H9 (cell line): Measurements from ENCODE around the gene PTTG1IP. TPM values are rescaled to one million over a fixed set of nuclear protein-coding genes. Genes with fewer than 3 reads are reported as not detected.

Experiments
- DNase-seq: peaks from one replicate; pipeline ENCODE4 v3.0.0-alpha.2; 2017
- H2AFZ ChIP-seq: one replicate; pipeline ENCODE4 v1.6.1; 2013; ENCODE audit warnings: mild to moderate bottlenecking, low read length, control low read depth, moderate library complexity
- H2AK5ac ChIP-seq: 2 replicates; pipeline ENCODE4 v1.6.1; 2013; ENCODE audit warnings: low read length, control low read depth, mixed read lengths; ENCODE audit not compliant: insufficient read length
- H2BK120ac ChIP-seq: one replicate; pipeline ENCODE4 v1.6.1; 2013; ENCODE audit warnings: low read depth, mild to moderate bottlenecking, low read length, control low read depth, inconsistent platforms; ENCODE audit not compliant: poor library complexity, severe bottlenecking
- H2BK12ac ChIP-seq: 2 replicates; pipeline ENCODE4 v1.6.1; 2013; ENCODE audit warnings: low read length, control low read depth, mixed read lengths, low read depth; ENCODE audit not compliant: insufficient read length
- H2BK15ac ChIP-seq: 2 replicates; pipeline ENCODE4 v1.6.1; 2013; ENCODE audit warnings: low read depth, low read length, control low read depth
- H2BK20ac ChIP-seq: one replicate; pipeline ENCODE4 v1.6.1; 2013; ENCODE audit warnings: low read depth, mild to moderate bottlenecking, low read length, control low read depth, inconsistent platforms; ENCODE audit not compliant: poor library complexity, severe bottlenecking
- H2BK5ac ChIP-seq: 2 replicates; pipeline ENCODE4 v1.6.1; 2013; ENCODE audit warnings: low read length, control low read depth, mixed read lengths; ENCODE audit not compliant: insufficient read length
- H3K14ac ChIP-seq: 2 replicates; pipeline ENCODE4 v1.6.1; 2013; ENCODE audit warnings: low read length, control low read depth; ENCODE audit not compliant: insufficient read depth
- H3K18ac ChIP-seq: 2 replicates; pipeline ENCODE4 v1.6.1; 2013; ENCODE audit warnings: low read depth, mild to moderate bottlenecking, mixed read lengths, low read length, control low read depth; ENCODE audit not compliant: insufficient read length
- H3K23ac ChIP-seq: 2 replicates; pipeline ENCODE4 v1.6.1; 2013; ENCODE audit warnings: low read length, control low read depth, mixed read lengths, low read depth; ENCODE audit not compliant: insufficient read length
- H3K23me2 ChIP-seq: 2 replicates; pipeline ENCODE4 v1.6.1; 2013; ENCODE audit warnings: low read depth, mild to moderate bottlenecking, mixed read lengths, low read length, control low read depth; ENCODE audit not compliant: insufficient read length, poor library complexity, severe bottlenecking
- H3K27ac ChIP-seq: 2 replicates; pipeline ENCODE4 v1.5.1; 2013; ENCODE audit warnings: low read length, control low read depth, mixed read lengths, low read depth; ENCODE audit not compliant: insufficient read length
- H3K27me3 ChIP-seq: 2 replicates; pipeline ENCODE4 v1.6.1; 2013; ENCODE audit warnings: low read length, control low read depth, inconsistent platforms; ENCODE audit not compliant: insufficient read depth
- H3K4ac ChIP-seq: 2 replicates; pipeline ENCODE4 v1.6.1; 2013; ENCODE audit warnings: low read depth, mild to moderate bottlenecking, control low read depth, inconsistent platforms, low read length, moderate library complexity
- H3K4me1 ChIP-seq: 2 replicates; pipeline ENCODE4 v1.6.1; 2013; ENCODE audit warnings: low read length, control low read depth, inconsistent platforms; ENCODE audit not compliant: insufficient read depth
- H3K4me2 ChIP-seq: 2 replicates; pipeline ENCODE4 v1.6.1; 2013; ENCODE audit warnings: low read length, control low read depth, mixed read lengths; ENCODE audit not compliant: insufficient read length, insufficient read depth
- H3K56ac ChIP-seq: 2 replicates; pipeline ENCODE4 v1.6.1; 2013; ENCODE audit warnings: low read depth, mild to moderate bottlenecking, mixed read lengths, low read length, control low read depth; ENCODE audit not compliant: insufficient read length
- H3K79me1 ChIP-seq: 2 replicates; pipeline ENCODE4 v1.6.1; 2013; ENCODE audit warnings: low read depth, mild to moderate bottlenecking, moderate library complexity, low read length, control low read depth, inconsistent platforms; ENCODE audit not compliant: insufficient read depth, poor library complexity, severe bottlenecking
- H3K79me2 ChIP-seq: 2 replicates; pipeline ENCODE4 v1.6.1; 2013; ENCODE audit warnings: low read length, control low read depth, inconsistent platforms; ENCODE audit not compliant: insufficient read depth
- H3K9ac ChIP-seq: 2 replicates; pipeline ENCODE4 v1.6.1; 2013; ENCODE audit warnings: low read length, control low read depth, mixed read lengths; ENCODE audit not compliant: insufficient read length; ENCODE audit errors: extremely low read depth
- H3K9me3 ChIP-seq: one replicate; pipeline ENCODE4 v1.6.1; 2013; ENCODE audit warnings: low read depth, low read length, inconsistent platforms; ENCODE audit not compliant: control insufficient read depth
- H3T11ph ChIP-seq: one replicate; pipeline ENCODE4 v1.6.1; 2013; ENCODE audit warnings: mild to moderate bottlenecking, low read length, control low read depth, inconsistent platforms
- H4K20me1 ChIP-seq: one replicate; pipeline ENCODE4 v1.6.1; 2013; ENCODE audit not compliant: control insufficient read depth, insufficient read length, insufficient read depth
- H4K5ac ChIP-seq: 2 replicates; pipeline ENCODE4 v1.6.1; 2013; ENCODE audit warnings: low read depth, mild to moderate bottlenecking, mixed read lengths, low read length, control low read depth; ENCODE audit not compliant: insufficient read length
- H4K8ac ChIP-seq: replicated peaks from 2 replicates; pipeline ENCODE4 v1.6.1; 2013; ENCODE audit warnings: low read length, control low read depth, mixed read lengths, low read depth; ENCODE audit not compliant: insufficient read length
- H4K91ac ChIP-seq: 2 replicates; pipeline ENCODE4 v1.6.1; 2013; ENCODE audit warnings: low read depth, mild to moderate bottlenecking, moderate library complexity, mixed read lengths, low read length, control low read depth; ENCODE audit not compliant: insufficient read length
- H3K27ac Mint-ChIP-seq, 3 experiments: 2 replicates in 2 of 3; 3 replicates in 1 of 3; pipeline ENCODE4 v1.8.0; 2020 to 2021; ENCODE audit warnings: mixed read lengths in 3 of 3, mild to moderate bottlenecking in 1 of 3, moderate library complexity in 1 of 3
- H3K27me3 Mint-ChIP-seq: 2 replicates; pipeline ENCODE4 v1.8.0; 2021; ENCODE audit warnings: low read depth, mild to moderate bottlenecking, moderate library complexity, mixed read lengths
- H3K36me3 Mint-ChIP-seq, 3 experiments: 2 replicates in 2 of 3; 3 replicates in 1 of 3; pipeline ENCODE4 v1.8.0; 2020 to 2021; ENCODE audit warnings: low read depth in 3 of 3, mixed read lengths in 3 of 3; ENCODE audit not compliant: insufficient read depth in 1 of 3
- H3K4me1 Mint-ChIP-seq, 2 experiments: 2 replicates each; pipeline ENCODE4 v1.8.0; 2020; ENCODE audit warnings: mixed read lengths in 2 of 2
- H3K4me3 Mint-ChIP-seq, 2 experiments: 2 replicates in 1 of 2; 3 replicates in 1 of 2; pipeline ENCODE4 v1.8.0; 2020 to 2021; ENCODE audit warnings: mild to moderate bottlenecking in 2 of 2, mixed read lengths in 2 of 2, moderate library complexity in 1 of 2
- H3K9me3 Mint-ChIP-seq, 2 experiments: 2 replicates in 1 of 2; 3 replicates in 1 of 2; pipeline ENCODE4 v1.8.0; 2020; ENCODE audit warnings: mild to moderate bottlenecking in 2 of 2, mixed read lengths in 2 of 2, moderate library complexity in 1 of 2
- CTCF ChIP-seq: fragments of 200-600 bp; sonication (generic); conservative IDR thresholded peaks from 3 replicates; pipeline ENCODE4 v1.8.0; 2021; ENCODE audit warnings: antibody characterized with exemption, mild to moderate bottlenecking
- WGBS: extraction: QIAGEN DNeasy Blood & Tissue Kit; methylation state at CpG from one replicate; pipeline ENCODE4 v1.1.7; 2013; ENCODE audit warnings: missing lambda C conversion rate, low lambda C conversion rate, mixed read lengths; ENCODE audit not compliant: insufficient read length; ENCODE audit errors: extremely low coverage; 5-methylcytosine and 5-hydroxymethylcytosine counted together
- total RNA-seq: library from RNA; stranded (reverse); gene quantifications from 2 replicates; pipeline ENCODE4 v1.2.1, GENCODE V29; 2021

PTTG1IP gene
- total RNA-seq, 1 experiment from 2014 or later = 107 TPM

- DNase-seq = no peak
- Histone ChIP-seq H3K4ac (no peak overlapping the region), H3K27me3 (no peaks in the 10 kb centered on the region), H2BK5ac (no peak overlapping the region), H4K8ac (no peak overlapping the region), H2BK120ac (no peak overlapping the region), H3K18ac (no peak overlapping the region), H3K4me2 (no peak overlapping the region), H3T11ph (no peak overlapping the region), H2BK12ac (no peak overlapping the region), H3K23me2 (no peaks in the 10 kb centered on the region), H4K20me1 (no peaks in the 10 kb centered on the region), H3K27ac (no peak overlapping the region), H3K23ac (no peak overlapping the region), H2AK5ac (no peak overlapping the region), H4K5ac (no peak overlapping the region), H3K9ac (no peak overlapping the region), H3K79me2 (no peaks in the 10 kb centered on the region), H2BK15ac (no peak overlapping the region), H4K91ac (no peak overlapping the region), H3K4me1 (no peaks in the 10 kb centered on the region; the same call in 1 of the 2 replicates), H2AFZ (no peak overlapping the region), H2BK20ac (no peak overlapping the region), H3K14ac (no peak overlapping the region; the same call in 1 of the 2 replicates), H3K79me1 (no peaks in the 10 kb centered on the region), H3K56ac (no peak overlapping the region), H3K9me3 (no peaks in the 10 kb centered on the region)
- TF ChIP-seq CTCF = no peak
- Mint-ChIP-seq H3K27me3 (peaks cover 13% of the 10 kb centered on the region), H3K36me3 (no peaks in the 10 kb centered on the region), H3K27ac (no peak overlapping the region), H3K4me3 (no peak overlapping the region), H3K9me3 (no peaks in the 10 kb centered on the region; a peak in 2 of 5 replicates), H3K4me1 (peaks cover 10 to 16% of the 10 kb centered on the region in 2 experiments)
- WGBS = no CpG with 5 or more reads among the region's 25 CpGs
Observed at GRCh38 chr21:44896561-44897286, 23.2 kb upstream of the PTTG1IP start.
